Fibroblast of villous mesenchyme (primary cell): Measurements from ENCODE around the gene DGCR2. TPM values are rescaled to one million over a fixed set of nuclear protein-coding genes. Genes with fewer than 3 reads are reported as not detected.
A peak's percentile ranks its signal among the peaks of the same experiment; 100 is the strongest.

Experiments used
- DNase-seq: peaks from one replicate; pipeline ENCODE4 v3.0.0-alpha.2; 2010; ENCODE audit warnings: low read depth
- H3K4me3 ChIP-seq: 2 replicates; pipeline ENCODE4 v1.5.1; 2011; ENCODE audit warnings: low read depth, mild to moderate bottlenecking, low read length
- total RNA-seq: library from RNA; depleted of rRNA; stranded (reverse); fragments of >200 nt; gene quantifications from 2 replicates; pipeline ENCODE4 v1.2.3, GENCODE V29; 2012
- TF ChIP-seq, protein P1 (sequence below): IDR thresholded peaks from 2 replicates; pipeline ENCODE4 v1.5.1; 2012; ENCODE audit warnings: low read depth, mild to moderate bottlenecking, low read length; ENCODE audit not compliant: insufficient read depth

DGCR2 gene
- total RNA-seq, 1 donor: 53.5 TPM

DNA sequence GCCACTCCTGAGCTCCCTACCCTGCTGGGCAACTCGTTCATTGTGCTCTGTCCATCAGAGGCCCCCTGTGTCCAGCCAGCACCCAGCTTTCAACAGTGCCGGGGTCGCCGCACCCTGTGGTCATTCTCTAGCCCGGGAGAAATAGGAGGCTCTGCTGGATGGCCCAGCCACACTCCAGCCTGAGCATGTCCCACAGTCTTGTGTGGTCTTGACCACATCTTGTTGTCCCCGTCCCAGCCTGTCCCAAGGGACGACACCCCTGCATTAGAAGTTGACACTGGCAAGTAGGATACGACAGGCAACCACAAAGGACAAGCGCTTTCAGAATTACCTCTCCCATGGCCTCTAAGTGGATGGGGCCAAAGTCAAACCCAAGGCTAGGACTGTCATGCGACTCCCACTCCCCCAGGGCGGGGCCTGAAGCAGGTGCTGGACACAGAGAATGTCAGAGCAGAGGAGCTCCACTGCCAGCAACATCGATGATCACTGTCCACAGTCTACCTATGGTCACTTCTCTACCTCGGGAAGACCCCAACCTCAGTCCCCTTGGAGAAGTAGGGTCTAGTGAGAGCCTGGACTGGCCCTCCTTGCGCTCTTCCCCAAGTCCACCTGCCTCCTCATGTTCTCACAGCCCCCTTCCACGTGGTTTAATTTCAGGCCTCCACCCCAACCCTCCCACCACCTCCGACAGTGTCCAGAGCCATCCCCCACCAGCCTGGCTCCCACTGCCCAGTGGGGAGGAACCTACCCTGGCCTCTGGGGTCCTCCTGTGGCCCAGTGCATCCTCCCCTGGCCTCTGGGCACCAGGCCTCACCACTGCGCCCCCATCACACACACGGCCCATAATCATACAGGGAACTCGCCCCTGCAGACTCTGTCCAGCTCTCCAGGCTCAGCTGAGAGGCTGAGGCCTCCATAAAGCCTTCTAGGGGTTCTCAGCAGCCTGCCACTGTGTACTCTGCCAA is 4.4 kb upstream of the DGCR2 start:
- H3K4me3 ChIP-seq: no peak overlapping the region
- no peak for DNase-seq
- TF ChIP-seq, protein P1, sequence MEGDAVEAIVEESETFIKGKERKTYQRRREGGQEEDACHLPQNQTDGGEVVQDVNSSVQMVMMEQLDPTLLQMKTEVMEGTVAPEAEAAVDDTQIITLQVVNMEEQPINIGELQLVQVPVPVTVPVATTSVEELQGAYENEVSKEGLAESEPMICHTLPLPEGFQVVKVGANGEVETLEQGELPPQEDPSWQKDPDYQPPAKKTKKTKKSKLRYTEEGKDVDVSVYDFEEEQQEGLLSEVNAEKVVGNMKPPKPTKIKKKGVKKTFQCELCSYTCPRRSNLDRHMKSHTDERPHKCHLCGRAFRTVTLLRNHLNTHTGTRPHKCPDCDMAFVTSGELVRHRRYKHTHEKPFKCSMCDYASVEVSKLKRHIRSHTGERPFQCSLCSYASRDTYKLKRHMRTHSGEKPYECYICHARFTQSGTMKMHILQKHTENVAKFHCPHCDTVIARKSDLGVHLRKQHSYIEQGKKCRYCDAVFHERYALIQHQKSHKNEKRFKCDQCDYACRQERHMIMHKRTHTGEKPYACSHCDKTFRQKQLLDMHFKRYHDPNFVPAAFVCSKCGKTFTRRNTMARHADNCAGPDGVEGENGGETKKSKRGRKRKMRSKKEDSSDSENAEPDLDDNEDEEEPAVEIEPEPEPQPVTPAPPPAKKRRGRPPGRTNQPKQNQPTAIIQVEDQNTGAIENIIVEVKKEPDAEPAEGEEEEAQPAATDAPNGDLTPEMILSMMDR: no peak

DNA sequence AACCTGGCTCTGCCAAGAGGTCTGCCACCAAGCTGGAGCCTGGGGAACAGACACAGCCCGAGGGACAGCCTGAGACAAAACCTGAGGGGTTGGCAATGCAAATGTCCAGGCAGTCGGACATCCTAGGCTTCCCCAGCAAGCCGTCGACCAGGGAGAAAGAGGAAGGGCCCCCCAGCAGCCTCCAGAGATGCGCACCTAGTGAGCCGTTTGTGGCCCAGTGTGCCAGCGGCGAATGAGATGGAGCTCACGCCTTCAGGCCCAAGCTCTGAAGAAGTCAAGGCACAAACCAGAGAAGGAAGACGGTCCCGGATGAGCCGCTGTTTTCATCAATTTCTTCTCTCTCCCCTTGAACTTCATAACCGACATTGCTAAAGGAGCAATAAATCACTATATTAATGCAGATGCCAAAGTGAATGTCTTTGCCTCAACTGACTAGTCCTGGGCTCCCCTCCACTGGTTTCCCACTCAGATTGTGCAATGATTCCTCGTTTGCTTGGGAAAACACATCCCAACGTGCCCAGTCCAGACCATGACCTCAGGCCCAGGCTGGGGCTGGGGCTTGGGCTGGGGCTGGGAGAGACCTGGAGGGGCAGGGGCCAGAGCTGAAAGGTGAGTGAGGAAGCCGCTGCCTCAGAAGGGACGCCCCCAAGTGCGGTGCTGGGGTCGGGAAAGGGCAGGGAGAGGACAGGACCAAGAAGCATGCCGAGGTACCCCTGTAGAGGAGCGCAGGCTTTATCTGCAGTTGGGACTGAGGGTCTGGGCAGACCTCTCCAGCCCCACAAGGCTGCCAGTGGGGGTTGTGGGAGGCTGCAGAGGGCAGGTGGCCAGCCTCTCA is 3.5 kb upstream of the DGCR2 start:
- DNase-seq: no peak
- TF ChIP-seq, protein P1: no peak
- H3K4me3 ChIP-seq: no peak overlapping the region

DNA sequence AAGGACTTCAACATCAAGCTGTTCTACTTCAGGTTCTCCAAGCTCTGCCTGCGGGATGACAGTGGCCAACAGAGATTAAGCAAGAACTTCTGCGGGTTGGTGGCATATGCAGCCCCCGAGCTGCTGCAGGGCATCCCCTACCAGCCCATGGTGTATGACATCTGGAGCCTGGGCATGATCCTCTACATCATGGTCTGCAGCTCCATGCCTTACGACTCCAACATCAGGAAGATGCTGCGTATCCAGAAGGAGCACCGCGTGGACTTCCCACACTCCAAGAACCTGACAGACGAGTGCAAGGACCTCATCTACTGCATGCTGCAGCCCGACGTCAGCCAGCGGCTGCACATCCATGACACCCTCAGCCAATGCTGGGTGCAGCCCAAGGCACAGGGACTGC is 2.8 kb upstream of the DGCR2 start:
- DNase-seq: no peak
- H3K4me3 ChIP-seq: no peak overlapping the region
- TF ChIP-seq, protein P1: no peak

DNA sequence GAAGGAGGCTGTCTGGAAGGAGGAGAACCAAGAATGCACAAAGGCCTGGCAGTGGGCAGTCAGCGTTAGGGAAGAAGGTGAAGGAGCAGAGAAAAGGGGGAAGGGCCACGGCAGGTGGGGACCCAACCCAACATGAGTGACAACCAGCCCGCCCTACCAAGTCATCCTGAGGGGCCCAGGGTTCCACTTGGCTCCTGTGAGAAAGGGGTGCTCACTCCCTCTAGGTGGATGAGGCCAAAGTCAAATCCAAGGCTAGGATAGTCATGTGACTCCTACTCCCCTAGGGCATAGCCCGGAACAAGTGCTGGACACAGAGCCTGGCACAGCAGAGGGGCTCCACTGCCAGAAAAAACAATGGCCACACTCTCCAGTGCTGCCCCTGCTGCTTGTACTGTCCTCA is 2.2 kb upstream of the DGCR2 start:
- no peak for DNase-seq
- no peak overlapping the region for H3K4me3 ChIP-seq
- TF ChIP-seq, protein P1: no peak

DNA sequence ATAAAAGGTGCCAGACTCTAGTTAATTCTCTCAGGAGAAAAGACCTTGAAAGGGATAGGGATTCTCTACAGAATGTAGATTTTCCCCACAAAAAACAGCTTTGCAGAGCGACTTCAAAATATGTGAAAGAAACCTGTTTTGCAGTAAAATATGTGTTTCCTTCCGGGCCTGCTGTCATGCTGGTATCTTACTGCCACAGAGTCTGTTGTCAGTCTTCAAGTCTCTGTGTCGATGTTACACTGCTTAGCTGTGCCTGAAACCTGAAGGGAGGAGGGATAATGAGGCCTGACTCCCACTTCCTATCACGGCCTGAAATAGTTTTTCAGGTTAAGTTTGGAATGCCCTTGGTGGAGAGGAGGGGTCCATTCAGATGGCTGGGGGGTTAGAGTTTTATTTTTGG is 1.7 kb upstream of the DGCR2 start:
- no peak overlapping the region for H3K4me3 ChIP-seq
- TF ChIP-seq, protein P1: no peak
- no peak for DNase-seq

DNA sequence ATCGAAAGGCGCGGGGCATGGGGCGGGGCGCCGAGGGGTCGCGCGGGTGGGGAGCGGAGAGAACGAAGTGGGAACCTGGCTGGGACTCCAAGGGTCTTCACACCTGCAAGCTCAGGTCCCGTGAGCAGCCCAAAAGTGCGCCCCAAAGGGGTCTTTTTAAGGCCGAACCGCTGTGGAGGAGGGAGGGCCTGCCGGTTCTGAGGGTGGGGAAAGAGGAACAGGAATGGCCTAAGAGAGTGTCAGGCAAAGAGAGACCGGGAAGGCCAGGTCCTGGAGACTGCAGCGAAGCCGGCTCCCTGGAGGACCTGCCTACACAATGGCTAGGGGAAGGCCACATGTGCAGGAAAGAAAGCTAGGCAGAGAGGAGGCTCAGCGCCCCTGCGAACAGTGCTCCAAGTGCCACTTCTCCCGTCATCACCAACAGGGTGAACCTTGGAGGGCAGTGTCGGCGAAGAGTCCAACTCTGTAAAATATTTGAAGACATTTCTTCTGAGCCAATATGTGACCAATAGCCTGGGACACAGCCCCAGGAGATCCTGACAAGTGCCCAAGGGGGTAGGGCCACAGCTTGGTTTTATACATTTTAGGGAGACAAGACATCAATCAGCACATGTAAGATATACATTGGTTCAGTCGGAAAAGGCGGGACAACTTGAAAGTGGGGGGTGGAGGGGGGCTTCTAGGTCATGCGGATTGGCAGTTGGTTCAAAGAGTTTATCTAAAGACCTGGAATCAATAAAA is 710 bp upstream of the DGCR2 start:
- DNase-seq: peak; percentile 11

More for the DNA sequence above, 710 bp upstream of the DGCR2 start:
- H3K4me3 ChIP-seq: peak overlapping the region; percentile 62
- TF ChIP-seq, protein P1: no peak
